ELR (cell line): ENCODE measurements around the gene MYO1B.

ENCODE experiments used
- DNase-seq: peaks from one replicate; pipeline ENCODE4 v3.0.0-alpha.2; 2015; ENCODE audit warnings: low read depth

Gene MYO1B

GRCh38 chr2:191360918-191361317 is 115.7 kb downstream of the MYO1B start:
- no peak for DNase-seq

- DNase-seq: no peak
Measured at GRCh38 chr2:191362841-191363240, 117.6 kb downstream of the MYO1B start.

DNA sequence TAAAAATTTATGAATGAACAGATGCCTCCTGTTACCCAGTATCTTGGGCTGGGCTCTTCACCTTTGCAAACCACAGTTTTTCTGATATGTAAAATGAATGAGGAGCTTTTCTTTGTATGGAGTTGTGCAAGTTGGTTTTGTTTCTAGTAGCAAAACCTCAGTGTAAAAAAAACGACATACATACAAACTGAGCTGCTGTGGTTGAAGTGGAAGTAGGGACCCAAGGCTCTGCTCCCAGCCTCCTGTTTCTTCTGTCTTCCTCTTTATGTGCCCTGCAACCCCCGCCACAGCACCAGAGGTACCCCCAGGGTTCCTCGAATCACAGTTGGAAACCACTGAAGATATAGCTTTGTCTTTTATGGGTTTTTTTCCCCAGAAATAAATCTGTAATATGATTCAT is 118.1 kb downstream of the MYO1B start:
- DNase-seq: no peak

- no peak for DNase-seq
Measured at GRCh38 chr2:191365089-191365488, 119.9 kb downstream of the MYO1B start.

GRCh38 chr2:191366199-191366598 is 121.0 kb downstream of the MYO1B start:
- DNase-seq: no peak

DNA sequence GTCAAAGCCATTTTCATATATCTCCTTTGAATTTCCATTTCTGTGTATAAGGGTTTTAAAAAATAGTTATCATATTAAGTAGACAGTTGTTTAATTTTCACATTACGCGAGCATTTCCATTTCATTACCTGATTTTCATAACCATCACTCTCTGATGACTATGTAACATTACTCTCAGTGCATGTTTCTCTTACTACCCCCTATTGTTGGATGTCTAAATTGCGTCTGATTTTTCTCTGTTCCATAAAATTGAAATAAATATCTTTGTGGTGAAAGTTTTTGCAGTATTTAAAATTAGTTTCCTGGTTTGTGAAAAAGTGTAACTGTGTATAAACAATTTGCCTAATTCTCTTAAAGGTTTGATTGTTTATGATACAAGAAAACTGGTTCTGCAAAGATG is 123.8 kb downstream of the MYO1B start:
- peak; percentile 53 for DNase-seq

DNA sequence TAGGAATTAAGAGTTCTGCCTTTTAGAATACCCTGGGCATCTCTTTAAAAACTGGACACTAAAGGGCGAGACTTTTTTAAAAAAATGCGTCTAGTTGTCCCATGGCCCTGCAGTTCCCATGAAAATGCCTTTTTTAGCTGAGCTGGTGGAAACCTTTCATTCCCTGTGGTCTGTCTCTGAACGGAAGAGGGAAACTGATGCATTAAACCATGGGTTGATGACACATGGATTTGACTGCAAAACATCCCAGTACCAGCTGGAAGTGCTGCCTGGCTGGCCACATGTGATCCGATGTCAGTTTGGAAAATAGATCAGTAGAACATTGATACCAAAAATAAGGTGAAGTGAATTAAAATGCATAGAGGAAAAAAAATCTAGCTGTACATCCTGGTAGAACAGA is 129.2 kb downstream of the MYO1B start:
- peak; percentile 68 for DNase-seq

GRCh38 chr2:191374939-191375338 is 129.7 kb downstream of the MYO1B start:
- no peak for DNase-seq

GRCh38 chr2:191376981-191377629 is 131.9 kb downstream of the MYO1B start:
- peak; percentile 95 for DNase-seq

- DNase-seq: no peak
Measured at GRCh38 chr2:191379375-191379774, 134.2 kb downstream of the MYO1B start.

DNA sequence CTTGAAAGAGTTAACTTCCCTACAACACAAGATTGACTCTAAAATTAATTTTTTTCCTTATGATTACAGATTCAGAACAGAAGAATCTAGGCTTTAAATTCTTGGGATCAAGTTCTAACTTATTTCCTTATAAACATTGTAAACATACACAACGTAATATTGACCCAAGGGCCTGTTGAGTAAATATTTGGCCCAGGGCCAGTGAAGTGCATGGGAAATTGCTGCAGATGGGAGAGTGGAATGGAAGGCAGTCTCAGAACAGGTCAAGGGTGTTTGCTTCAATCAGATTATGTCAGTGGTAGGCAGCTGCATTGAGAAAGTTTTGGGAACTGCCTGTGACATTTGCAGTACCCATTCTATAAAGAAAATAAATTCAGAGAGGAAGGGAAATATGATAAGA is 137.6 kb downstream of the MYO1B start:
- DNase-seq: peak; percentile 71

DNA sequence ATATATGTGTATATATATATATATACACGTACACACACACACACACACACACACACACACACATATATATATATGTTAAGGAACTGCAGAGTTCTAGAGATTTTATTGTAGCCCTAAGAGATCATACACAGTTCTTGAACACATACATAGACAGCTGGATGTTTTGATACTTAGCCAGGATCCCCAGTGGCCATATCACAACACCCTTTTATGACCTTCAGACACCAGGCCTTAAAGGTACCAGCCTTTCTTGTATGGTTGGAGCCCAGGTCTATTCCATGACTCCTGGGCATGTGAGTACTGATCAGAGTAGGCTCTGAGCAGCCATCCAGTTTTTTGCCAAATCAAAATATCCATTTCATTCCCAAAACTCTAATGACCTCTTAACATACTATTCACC is 138.3 kb downstream of the MYO1B start:
- DNase-seq: no peak

DNA sequence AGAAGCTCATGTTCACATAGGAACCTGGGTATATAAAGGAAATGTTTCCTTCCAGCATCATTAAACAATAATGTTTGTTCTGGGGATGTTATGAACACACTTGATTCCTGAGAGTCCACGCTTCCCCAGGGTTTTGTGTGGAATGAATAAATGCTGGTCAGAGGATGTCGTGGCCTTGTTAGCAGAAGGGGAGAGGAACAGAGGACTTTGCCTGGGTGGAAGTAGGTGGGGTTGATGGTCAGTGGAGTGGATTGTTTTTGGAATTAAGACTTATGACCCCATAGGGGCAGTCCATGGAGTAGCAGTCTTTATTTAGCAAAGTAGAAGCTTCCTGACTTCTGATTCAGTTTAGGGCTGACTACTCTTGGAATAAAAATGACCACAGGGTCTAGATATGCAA is 139.6 kb downstream of the MYO1B start:
- DNase-seq: no peak

GRCh38 chr2:191385416-191386160 is 140.4 kb downstream of the MYO1B start:
- DNase-seq: peak; percentile 77

DNA sequence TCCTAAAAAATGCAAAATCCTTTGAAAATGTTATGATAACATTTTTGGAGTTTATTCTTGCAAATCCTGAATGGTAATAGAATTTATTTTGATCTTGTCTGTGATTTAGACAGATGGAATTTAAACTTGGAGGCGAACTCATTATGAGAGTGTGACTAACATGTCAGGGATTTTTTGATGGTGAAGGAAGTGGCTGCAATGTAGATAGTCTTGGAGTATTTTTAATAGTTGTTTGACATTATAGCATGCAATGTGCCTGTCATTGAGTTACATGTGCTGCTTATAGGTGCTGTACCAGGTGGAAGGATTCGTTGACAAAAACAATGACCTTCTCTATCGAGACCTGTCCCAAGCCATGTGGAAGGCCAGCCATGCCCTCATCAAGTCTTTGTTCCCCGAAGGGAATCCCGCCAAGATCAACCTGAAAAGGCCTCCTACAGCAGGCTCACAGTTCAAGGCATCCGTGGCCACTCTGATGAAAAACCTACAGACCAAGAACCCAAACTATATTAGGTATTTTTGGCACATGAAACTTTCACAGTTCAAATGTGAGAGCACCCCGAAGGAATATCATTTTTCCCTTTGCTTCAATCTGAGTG is 141.8 kb downstream of the MYO1B start:
- DNase-seq: peak; percentile 89

- DNase-seq: no peak
Measured at GRCh38 chr2:191389288-191389687, 144.1 kb downstream of the MYO1B start.

DNA sequence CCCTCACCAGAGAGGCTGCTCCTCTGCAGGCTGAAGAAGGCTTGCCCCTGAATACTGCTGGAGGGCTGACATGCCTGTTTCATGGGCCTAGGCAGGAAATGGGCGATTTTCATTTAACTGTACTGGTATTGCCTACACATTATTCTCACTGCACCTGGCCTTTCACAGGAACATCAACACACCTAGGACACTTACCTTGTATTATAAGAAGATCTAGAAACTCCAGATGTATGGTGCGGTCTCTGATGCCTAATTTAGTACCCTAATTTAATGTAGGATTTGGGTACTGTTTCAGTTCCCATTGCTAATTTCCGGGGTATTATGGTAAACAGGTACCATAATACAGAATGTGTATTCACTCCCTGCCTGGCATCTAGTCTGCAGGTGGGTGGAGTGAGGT is 146.0 kb downstream of the MYO1B start:
- DNase-seq: no peak

- DNase-seq: no peak
Measured at GRCh38 chr2:191394043-191394442, 148.8 kb downstream of the MYO1B start.

DNA sequence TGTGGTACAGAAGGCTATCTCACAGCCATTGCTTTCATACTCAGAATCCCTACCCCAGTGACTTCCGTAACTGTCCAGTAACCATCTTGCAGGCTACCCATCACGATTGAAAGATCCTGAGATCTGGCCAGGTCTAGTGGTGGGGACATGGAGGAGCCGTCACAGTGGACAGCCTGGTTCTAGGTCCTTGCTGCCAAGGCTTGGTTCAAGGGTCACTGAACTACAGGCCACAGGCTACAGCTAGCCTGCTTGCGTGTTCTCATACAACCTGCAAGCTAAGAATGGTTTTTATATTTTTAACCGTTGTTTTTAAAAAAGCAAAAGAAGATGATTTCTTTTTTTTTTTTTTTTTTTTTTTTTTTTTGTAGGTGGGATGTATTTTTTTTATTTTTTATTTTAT is 151.6 kb downstream of the MYO1B start:
- DNase-seq: no peak

- no peak for DNase-seq
Measured at GRCh38 chr2:191399601-191400000, 154.4 kb downstream of the MYO1B start.

- DNase-seq: no peak
Measured at GRCh38 chr2:191401287-191401686, 156.1 kb downstream of the MYO1B start.

DNA sequence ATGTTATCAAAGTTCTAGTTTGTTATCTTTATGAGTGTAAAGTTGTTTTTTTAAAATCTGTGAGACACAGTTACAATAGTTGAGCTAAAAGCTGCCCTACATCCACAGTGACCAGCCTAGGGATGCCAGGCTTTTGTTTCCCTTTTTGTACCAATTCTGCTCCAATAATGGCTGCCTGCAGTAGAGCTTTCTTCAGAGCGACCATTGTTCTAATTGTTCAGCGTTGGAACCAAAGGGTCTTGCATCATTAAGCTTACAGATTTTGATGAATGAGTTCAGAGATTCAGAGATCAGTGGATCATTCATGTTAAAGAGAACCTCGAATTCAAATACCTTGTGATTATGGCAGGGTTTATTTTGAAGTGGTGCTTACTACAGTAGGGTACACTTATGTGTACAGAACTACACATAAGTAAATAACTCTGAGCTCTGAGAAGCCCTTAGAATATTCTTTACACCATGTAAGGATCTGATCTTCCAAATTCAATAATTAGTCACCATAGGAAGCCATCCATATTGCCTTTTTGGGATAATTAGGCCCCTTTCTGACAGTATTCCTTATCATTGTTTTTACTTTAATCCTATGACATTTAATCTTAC is 157.9 kb downstream of the MYO1B start:
- DNase-seq: no peak

GRCh38 chr2:191404568-191404991 is 159.4 kb downstream of the MYO1B start:
- DNase-seq: no peak
